Measurements from ENCODE around the gene TEX22.

DNA sequence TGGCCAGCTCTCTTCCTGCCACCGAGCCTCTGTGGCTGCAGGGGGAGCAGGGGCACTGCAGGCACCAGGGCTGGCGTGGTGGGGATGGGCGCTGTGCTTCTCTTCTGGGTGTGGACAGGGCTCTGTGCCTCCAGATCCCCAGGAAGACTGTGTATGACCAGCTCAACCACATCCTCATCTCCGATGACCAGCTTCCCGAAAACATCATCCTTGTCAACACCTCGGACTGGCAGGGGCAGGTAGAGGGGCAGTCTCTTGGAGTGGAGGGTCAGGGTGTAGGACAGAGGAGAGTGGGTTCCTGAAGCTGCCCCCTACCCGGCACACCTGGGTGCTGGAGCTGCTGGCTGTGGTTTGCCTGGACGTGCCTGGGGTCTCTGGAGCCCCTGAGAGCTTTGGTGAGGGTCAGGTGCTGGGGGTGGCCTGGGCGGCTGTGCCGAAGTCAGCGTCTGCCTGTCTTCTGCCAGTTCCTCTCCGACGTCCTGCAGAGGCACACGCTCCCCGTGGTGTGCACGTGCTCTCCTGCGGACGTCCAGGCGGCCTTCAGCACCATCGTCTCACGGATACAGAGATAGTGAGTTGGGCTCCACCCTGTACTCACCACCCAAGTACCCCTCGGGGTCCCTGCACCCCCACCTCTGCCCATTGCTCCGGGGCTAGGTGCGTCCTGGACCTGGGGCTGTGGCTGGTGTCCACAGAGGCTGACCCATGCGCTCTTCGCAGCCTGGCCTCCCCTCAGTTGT lies 15.8 kb upstream of the TEX22 start:
- TF ChIP-seq, protein P1, sequence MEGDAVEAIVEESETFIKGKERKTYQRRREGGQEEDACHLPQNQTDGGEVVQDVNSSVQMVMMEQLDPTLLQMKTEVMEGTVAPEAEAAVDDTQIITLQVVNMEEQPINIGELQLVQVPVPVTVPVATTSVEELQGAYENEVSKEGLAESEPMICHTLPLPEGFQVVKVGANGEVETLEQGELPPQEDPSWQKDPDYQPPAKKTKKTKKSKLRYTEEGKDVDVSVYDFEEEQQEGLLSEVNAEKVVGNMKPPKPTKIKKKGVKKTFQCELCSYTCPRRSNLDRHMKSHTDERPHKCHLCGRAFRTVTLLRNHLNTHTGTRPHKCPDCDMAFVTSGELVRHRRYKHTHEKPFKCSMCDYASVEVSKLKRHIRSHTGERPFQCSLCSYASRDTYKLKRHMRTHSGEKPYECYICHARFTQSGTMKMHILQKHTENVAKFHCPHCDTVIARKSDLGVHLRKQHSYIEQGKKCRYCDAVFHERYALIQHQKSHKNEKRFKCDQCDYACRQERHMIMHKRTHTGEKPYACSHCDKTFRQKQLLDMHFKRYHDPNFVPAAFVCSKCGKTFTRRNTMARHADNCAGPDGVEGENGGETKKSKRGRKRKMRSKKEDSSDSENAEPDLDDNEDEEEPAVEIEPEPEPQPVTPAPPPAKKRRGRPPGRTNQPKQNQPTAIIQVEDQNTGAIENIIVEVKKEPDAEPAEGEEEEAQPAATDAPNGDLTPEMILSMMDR (conservative IDR thresholded peaks at IDR 0.05; ENCODE audit: low read depth, low read length), result no peak
- no peak for TF ChIP-seq EZH2phosphoT487 (IDR thresholded peaks at IDR 0.05; ENCODE audit: borderline replicate concordance, low read length)
- TF ChIP-seq EZH2 (IDR thresholded peaks at IDR 0.05; ENCODE audit: low read length, unreplicated experiment), result no peak
